BE2C (cell line): ENCODE results near the gene ATP2B3.
"Not testable (repeated sequence)": the region's sequence is repeated elsewhere in the genome, so short reads cannot be mapped to it uniquely, and the experiment has no call there.

Source experiments
- DNase-seq: peaks from one replicate; pipeline ENCODE4 v3.0.0-alpha.2; 2020
- H3K27me3 ChIP-seq: fragments of 250-450 bp; sonication (Bioruptor Pico); 2 replicates; pipeline ENCODE4 v1.5.1; 2020; ENCODE audit warnings: mild to moderate bottlenecking
- H3K36me3 ChIP-seq: fragments of 250-450 bp; sonication (Bioruptor Pico); 2 replicates; pipeline ENCODE4 v1.5.1; 2020; ENCODE audit warnings: mild to moderate bottlenecking
- H3K4me1 ChIP-seq: fragments of 250-450 bp; sonication (Bioruptor Pico); 2 replicates; pipeline ENCODE4 v1.5.1; 2020
- H3K4me3 ChIP-seq: 2 replicates; pipeline ENCODE4 v1.5.1; 2011; ENCODE audit warnings: low read depth, low read length
- H3K9me3 ChIP-seq: fragments of 250-450 bp; sonication (Bioruptor Pico); 2 replicates; pipeline ENCODE4 v1.5.1; 2020
- TF ChIP-seq, protein P1 (sequence below): IDR thresholded peaks from 2 replicates; pipeline ENCODE4 v1.5.1; 2012; ENCODE audit warnings: mild to moderate bottlenecking, low read depth, low read length

The ATP2B3 gene

DNA sequence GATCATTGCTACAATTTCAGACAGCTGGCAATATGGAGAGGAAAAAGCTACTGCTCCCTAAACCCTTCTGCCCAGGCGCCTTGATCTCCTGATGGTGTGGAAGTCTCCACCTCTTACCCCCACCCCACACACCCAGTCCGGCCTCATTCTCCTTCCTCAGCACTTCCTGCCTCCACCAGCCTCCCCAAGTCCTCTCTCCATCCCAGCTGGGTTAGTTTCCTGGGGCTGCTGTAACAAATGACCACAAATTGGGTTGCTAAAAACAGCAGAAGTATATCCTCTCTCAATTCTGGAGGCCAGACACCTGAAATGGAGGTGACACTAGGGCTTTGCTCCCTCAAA, 82.6 kb downstream of the ATP2B3 start:
- H3K36me3 ChIP-seq, result no peaks in the 10 kb centered on the region
- no peaks in the 10 kb centered on the region for H3K27me3 ChIP-seq
- TF ChIP-seq, protein P1, sequence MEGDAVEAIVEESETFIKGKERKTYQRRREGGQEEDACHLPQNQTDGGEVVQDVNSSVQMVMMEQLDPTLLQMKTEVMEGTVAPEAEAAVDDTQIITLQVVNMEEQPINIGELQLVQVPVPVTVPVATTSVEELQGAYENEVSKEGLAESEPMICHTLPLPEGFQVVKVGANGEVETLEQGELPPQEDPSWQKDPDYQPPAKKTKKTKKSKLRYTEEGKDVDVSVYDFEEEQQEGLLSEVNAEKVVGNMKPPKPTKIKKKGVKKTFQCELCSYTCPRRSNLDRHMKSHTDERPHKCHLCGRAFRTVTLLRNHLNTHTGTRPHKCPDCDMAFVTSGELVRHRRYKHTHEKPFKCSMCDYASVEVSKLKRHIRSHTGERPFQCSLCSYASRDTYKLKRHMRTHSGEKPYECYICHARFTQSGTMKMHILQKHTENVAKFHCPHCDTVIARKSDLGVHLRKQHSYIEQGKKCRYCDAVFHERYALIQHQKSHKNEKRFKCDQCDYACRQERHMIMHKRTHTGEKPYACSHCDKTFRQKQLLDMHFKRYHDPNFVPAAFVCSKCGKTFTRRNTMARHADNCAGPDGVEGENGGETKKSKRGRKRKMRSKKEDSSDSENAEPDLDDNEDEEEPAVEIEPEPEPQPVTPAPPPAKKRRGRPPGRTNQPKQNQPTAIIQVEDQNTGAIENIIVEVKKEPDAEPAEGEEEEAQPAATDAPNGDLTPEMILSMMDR, result no peak
- peak overlapping the region; percentile 67 for H3K4me3 ChIP-seq
- no peaks in the 10 kb centered on the region for H3K4me1 ChIP-seq
- no peak for DNase-seq
- no peaks in the 10 kb centered on the region for H3K9me3 ChIP-seq

DNA sequence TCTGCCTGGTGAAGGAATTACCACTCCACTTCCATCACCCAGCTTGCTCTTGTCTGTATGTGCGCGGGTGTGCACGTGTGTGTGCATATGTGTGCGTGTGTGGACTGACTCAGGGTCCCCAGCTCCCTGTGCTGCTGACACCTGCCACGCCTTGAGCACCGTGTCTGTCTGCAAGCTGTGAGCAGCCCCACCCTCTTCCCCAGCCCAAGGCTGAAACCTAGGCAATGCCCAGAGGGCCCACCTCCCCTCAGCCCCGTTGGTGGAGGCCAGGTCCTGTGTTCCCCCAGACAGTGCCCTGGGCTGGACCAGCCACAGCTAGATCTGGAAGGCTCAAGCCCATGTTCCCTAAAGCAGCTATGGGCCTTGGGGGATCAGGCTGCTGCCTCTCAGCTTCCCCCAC, 83.5 kb downstream of the ATP2B3 start:
- Histone ChIP-seq H3K27me3 (no peaks in the 10 kb centered on the region), H3K4me1 (no peaks in the 10 kb centered on the region), H3K4me3 (no peak overlapping the region), H3K9me3 (no peaks in the 10 kb centered on the region), H3K36me3 (no peaks in the 10 kb centered on the region)
- TF ChIP-seq, protein P1, result no peak
- no peak for DNase-seq

DNA sequence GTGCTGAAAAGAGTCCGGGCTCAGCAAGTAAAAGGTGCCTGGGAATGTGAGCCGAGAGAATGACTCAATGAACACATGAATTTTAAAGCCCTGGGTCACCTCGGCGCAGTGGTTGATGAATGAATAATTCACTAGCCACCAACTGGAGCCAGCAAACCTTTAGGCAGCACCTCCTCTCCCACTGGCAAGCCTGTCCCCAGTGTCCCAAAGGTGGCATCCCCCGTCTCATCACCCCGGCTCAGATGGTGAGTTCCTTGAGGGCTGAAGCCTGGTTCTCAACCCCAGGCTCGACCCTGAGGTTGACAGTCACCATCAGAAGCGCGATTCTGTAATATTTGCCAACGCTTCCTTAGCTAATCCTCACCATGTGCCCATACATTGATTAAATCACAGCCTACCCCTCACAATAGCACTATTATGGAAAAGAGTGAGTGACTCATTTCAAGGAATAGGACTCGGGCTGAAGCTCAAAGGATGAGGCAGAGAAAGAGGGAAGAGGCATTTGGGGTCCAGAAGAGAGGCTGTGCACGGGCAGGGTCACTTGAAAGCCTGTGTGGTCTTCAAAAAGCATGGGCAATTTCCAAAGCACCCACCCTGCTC, 84.2 kb downstream of the ATP2B3 start:
- no peak for DNase-seq
- TF ChIP-seq, protein P1, result no peak
- no peaks in the 10 kb centered on the region for H3K36me3 ChIP-seq
- no peaks in the 10 kb centered on the region for H3K9me3 ChIP-seq
- no peaks in the 10 kb centered on the region for H3K27me3 ChIP-seq
- H3K4me3 ChIP-seq, result no peak overlapping the region
- no peaks in the 10 kb centered on the region for H3K4me1 ChIP-seq

DNA sequence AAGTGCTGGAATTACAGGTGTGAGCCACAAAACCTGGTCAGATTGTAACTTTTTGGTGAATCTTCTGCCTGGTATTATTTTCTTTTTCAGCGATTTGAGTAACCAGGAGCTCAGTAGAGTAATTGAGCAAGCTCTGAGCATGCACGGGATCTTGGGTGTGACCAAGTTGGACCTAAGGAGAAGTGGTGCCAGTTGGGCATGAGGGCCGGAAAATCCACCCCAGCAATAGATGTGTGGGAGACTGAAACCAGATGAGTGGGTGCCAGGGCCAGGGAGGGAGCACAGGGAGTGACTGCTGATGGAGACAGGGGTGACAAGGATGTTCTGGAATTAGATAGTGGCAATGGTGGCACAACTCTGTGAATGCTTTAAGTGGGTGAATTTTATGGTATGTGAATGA, 85.2 kb downstream of the ATP2B3 start:
- Histone ChIP-seq H3K4me1 (no peaks in the 10 kb centered on the region), H3K9me3 (no peaks in the 10 kb centered on the region), H3K36me3 (no peaks in the 10 kb centered on the region), H3K27me3 (no peaks in the 10 kb centered on the region), H3K4me3 (no peak overlapping the region)
- DNase-seq, result no peak
- TF ChIP-seq, protein P1, result no peak

DNA sequence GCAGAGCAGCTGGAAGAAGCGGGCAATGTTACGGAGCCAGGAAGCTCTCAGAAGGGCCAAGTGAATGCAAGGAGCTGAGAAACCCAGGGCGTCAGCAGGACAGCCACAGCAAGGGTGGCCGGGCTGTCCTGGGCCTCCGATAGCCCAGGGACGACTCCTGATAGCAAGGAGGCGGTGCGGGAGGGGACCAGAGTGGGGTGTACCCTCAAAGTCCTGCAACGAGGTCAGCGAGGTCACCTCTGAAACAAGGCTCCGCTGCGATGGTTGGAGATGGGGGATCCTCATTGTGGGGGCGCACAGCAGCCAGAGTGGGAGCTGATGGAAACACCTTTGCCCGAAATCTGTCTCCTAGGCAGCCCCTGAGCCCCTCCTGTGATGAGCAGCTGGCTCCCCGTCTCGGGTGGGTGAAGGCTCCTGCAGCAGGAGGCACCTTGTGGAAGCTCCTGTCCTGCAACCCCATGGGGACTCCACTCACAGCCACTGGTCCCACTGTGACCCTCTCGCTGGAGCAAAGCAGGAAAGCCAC, 85.8 kb downstream of the ATP2B3 start:
- Histone ChIP-seq H3K9me3 (no peaks in the 10 kb centered on the region), H3K4me3 (no peak overlapping the region), H3K4me1 (no peaks in the 10 kb centered on the region), H3K36me3 (no peaks in the 10 kb centered on the region), H3K27me3 (no peaks in the 10 kb centered on the region)
- no peak for DNase-seq
- TF ChIP-seq, protein P1, result no peak

DNA sequence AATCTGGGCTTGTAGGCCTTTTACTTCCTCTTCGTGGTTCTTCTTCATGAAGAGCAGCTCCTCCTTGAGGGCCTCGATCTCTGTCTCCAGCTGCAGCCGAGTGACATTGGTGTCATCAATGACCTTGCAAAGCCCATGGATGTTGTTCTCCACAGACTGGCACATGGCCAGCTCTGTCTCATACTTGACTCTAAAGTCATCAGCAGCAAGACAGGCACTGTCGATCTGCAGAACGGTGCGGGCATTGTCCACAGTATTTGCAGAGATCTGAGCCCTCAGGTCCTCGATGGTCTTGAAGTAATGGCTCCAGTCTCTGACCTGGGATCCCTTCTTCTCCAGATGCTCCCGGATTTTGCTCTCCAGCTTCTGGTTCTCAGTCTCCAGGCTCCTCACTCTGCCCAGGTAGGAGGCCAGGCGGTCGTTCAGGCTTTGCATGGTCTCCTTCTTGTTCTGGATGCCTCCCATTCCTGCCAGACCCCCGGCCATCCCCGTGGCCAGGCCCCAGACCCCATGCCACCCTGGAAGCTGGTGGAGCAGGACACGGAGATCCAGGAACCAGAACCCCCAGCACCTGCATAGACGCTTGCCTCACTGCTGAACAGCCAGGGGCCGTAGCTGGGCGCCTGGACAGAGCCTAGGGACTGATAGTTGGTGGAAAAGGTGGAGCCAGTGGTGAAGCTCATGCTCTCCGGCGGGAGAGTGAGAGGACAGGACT, 87.4 kb downstream of the ATP2B3 start:
- not testable (repeated sequence) for H3K9me3 ChIP-seq, H3K4me1 ChIP-seq, H3K27me3 ChIP-seq, H3K4me3 ChIP-seq, H3K36me3 ChIP-seq, DNase-seq
